Urinary bladder (tissue), 4 donors: ENCODE results near the gene USP36. TPM values are rescaled to one million over a fixed set of nuclear protein-coding genes. Genes with fewer than 3 reads are reported as not detected.
"Not testable (repeated sequence)": the region's sequence is repeated elsewhere in the genome, so short reads cannot be mapped to it uniquely, and the experiment has no call there.

Source experiments
- DNase-seq: peaks from one replicate; pipeline ENCODE4 v3.0.0-alpha.2; 2015; ENCODE audit errors: extremely low spot score
- H3K27ac ChIP-seq: one replicate; pipeline ENCODE4 v1.5.1; 2013; ENCODE audit warnings: low read depth, mild to moderate bottlenecking, moderate library complexity
- H3K36me3 ChIP-seq: one replicate; pipeline ENCODE4 v1.6.1; 2013; ENCODE audit warnings: mild to moderate bottlenecking, moderate library complexity; ENCODE audit not compliant: insufficient read depth
- H3K4me1 ChIP-seq: one replicate; pipeline ENCODE4 v1.6.1; 2013; ENCODE audit warnings: mild to moderate bottlenecking, moderate library complexity; ENCODE audit not compliant: insufficient read depth
- H3K4me3 ChIP-seq: one replicate; pipeline ENCODE4 v1.5.1; 2013; ENCODE audit warnings: low read depth, low read length
- WGBS: extraction: QIAGEN DNeasy Blood & Tissue Kit; methylation state at CpG from one replicate; pipeline ENCODE4 v1.1.7; 2013; 5-methylcytosine and 5-hydroxymethylcytosine counted together
- polyA plus RNA-seq: library from polyadenylated mRNA; stranded (reverse); fragments of 200-250 nt; gene quantifications from one replicate; pipeline ENCODE4 v1.2.3, GENCODE V29; 2013
- total RNA-seq: library from RNA; depleted of rRNA; stranded (reverse); fragments of >200 nt; gene quantifications from one replicate; pipeline ENCODE4 v1.2.3, GENCODE V29; 2014
- donor health status: healthy with polysubstance abuse.
- donor health status: healthy.

Gene USP36
- total and polyA plus RNA-seq, 2 donors: 27.3 to 28.0 TPM

- WGBS: 78% methylated on average over 3 of the region's 3 CpGs
- Histone ChIP-seq H3K4me1 (peaks cover 2% of the 10 kb centered on the region), H3K27ac (no peak overlapping the region), H3K36me3 (no peaks in the 10 kb centered on the region), H3K4me3 (no peak overlapping the region)
- no peak for DNase-seq
These were observed 74.8 kb downstream of the USP36 start for GRCh38 chr17:78765821-78766220.

GRCh38 chr17:78764871-78765270, 75.7 kb downstream of the USP36 start:
- 88% methylated on average over 8 of the region's 8 CpGs for WGBS
- no peak for DNase-seq
- H3K27ac ChIP-seq: no peak overlapping the region
- peaks cover 2% of the 10 kb centered on the region for H3K4me1 ChIP-seq
- no peak overlapping the region for H3K4me3 ChIP-seq
- no peaks in the 10 kb centered on the region for H3K36me3 ChIP-seq

- H3K36me3 ChIP-seq: no peaks in the 10 kb centered on the region
- H3K4me3 ChIP-seq: no peak overlapping the region
- WGBS: 97% methylated on average over 3 of the region's 3 CpGs
- peaks cover 2% of the 10 kb centered on the region for H3K4me1 ChIP-seq
- no peak for DNase-seq
- no peak overlapping the region for H3K27ac ChIP-seq
These were observed 77.1 kb downstream of the USP36 start for GRCh38 chr17:78763561-78763960.

- no peaks in the 10 kb centered on the region for H3K36me3 ChIP-seq
- H3K4me1 ChIP-seq: peaks cover 4% of the 10 kb centered on the region
- no peak for DNase-seq
- 72% methylated on average over 5 of the region's 5 CpGs for WGBS
- no peak overlapping the region for H3K27ac ChIP-seq
- H3K4me3 ChIP-seq: no peak overlapping the region
These were observed 78.7 kb downstream of the USP36 start for GRCh38 chr17:78761789-78762406.

- no peaks in the 10 kb centered on the region for H3K36me3 ChIP-seq
- no peak overlapping the region for H3K4me3 ChIP-seq
- peaks cover 2% of the 10 kb centered on the region for H3K4me1 ChIP-seq
- DNase-seq: no peak
- 77% methylated on average over 5 of the region's 5 CpGs for WGBS
- no peak overlapping the region for H3K27ac ChIP-seq
These were observed 80.7 kb downstream of the USP36 start for GRCh38 chr17:78759969-78760352.

GRCh38 chr17:78759203-78759968, 81.2 kb downstream of the USP36 start:
- 51% methylated on average over 11 of the region's 11 CpGs for WGBS
- Histone ChIP-seq H3K36me3 (no peaks in the 10 kb centered on the region), H3K4me1 (peaks cover 2% of the 10 kb centered on the region), H3K4me3 (no peak overlapping the region), H3K27ac (peak overlapping the region; percentile 59)
- DNase-seq: peak; percentile 77

GRCh38 chr17:78753316-78754250, 87.0 kb downstream of the USP36 start:
- Histone ChIP-seq H3K27ac (no peak overlapping the region), H3K36me3 (no peaks in the 10 kb centered on the region), H3K4me3 (no peak overlapping the region), H3K4me1 (peaks cover 4% of the 10 kb centered on the region)
- 85% methylated on average over 13 of the region's 13 CpGs for WGBS
- DNase-seq: no peak

- WGBS: 93% methylated on average over 14 of the region's 14 CpGs
- H3K4me1 ChIP-seq: peaks cover 2% of the 10 kb centered on the region
- H3K36me3 ChIP-seq: no peaks in the 10 kb centered on the region
- H3K27ac ChIP-seq: no peak overlapping the region
- no peak for DNase-seq
- H3K4me3 ChIP-seq: no peak overlapping the region
These were observed 89.0 kb downstream of the USP36 start for GRCh38 chr17:78751447-78752161.

GRCh38 chr17:78751000-78751399, 89.6 kb downstream of the USP36 start:
- 93% methylated on average over 5 of the region's 5 CpGs for WGBS
- not testable (repeated sequence) for H3K27ac ChIP-seq, H3K4me3 ChIP-seq, DNase-seq, H3K36me3 ChIP-seq, H3K4me1 ChIP-seq

GRCh38 chr17:78748730-78749317, 91.8 kb downstream of the USP36 start:
- Histone ChIP-seq H3K4me3 (no peak overlapping the region), H3K4me1 (peaks cover 2% of the 10 kb centered on the region), H3K36me3 (no peaks in the 10 kb centered on the region), H3K27ac (no peak overlapping the region)
- WGBS: 74% methylated on average over 8 of the region's 8 CpGs
- no peak for DNase-seq

- Histone ChIP-seq H3K36me3 (no peaks in the 10 kb centered on the region), H3K4me3 (no peak overlapping the region), H3K4me1 (peaks cover 2% of the 10 kb centered on the region), H3K27ac (no peak overlapping the region)
- no peak for DNase-seq
- WGBS: 76% methylated on average over 6 of the region's 6 CpGs
These were observed 92.4 kb downstream of the USP36 start for GRCh38 chr17:78748048-78748729.

- Histone ChIP-seq H3K4me1 (peaks cover 2% of the 10 kb centered on the region), H3K4me3 (no peak overlapping the region), H3K36me3 (no peaks in the 10 kb centered on the region), H3K27ac (no peak overlapping the region)
- no peak for DNase-seq
- WGBS: 85% methylated on average over 2 of the region's 2 CpGs
These were observed 93.1 kb downstream of the USP36 start for GRCh38 chr17:78747488-78747887.
